ENCODE data around the gene ST6GAL1.

GRCh38 chr3:186950402-186951093 is 20.2 kb downstream of the ST6GAL1 start:
- no peak for TF ChIP-seq SIN3A (IDR thresholded peaks at IDR 0.05; ENCODE audit: borderline replicate concordance, insufficient read depth, low read depth, low read length)
- no peak for TF ChIP-seq CTCF (IDR thresholded peaks at IDR 0.05)
- TF ChIP-seq POLR2AphosphoS5 (IDR thresholded peaks at IDR 0.05; ENCODE audit: low read depth, low read length), result no peak
- no peak for TF ChIP-seq REST (IDR thresholded peaks at IDR 0.05; ENCODE audit: insufficient read depth in 1 of 2, low read depth in 2 of 2, low read length in 1 of 2)
- TF ChIP-seq TCF7L2 (IDR thresholded peaks at IDR 0.05; ENCODE audit: low read depth, low read length), result no peak
